Peyer's patch (tissue), 4 donors: ENCODE measurements around the gene RFX6. TPM values are rescaled to one million over a fixed set of nuclear protein-coding genes. Genes with fewer than 3 reads are reported as not detected.
"Not testable (repeated sequence)": the region's sequence is repeated elsewhere in the genome, so short reads cannot be mapped to it uniquely, and the experiment has no call there.

ENCODE experiments used
- DNase-seq, 3 donors: peaks; one replicate each; pipeline ENCODE4 v3.0.0-alpha.2; 2017 to 2019
- H3K27ac ChIP-seq, 4 donors: fragments of 200-600 bp; sonication (generic); one replicate each; pipeline ENCODE4 v1.5.1; 2016 to 2019
- H3K27me3 ChIP-seq, 2 donors: fragments of 200-600 bp; sonication (generic); one replicate each; pipeline ENCODE4 v1.5.1; 2019
- H3K36me3 ChIP-seq, 3 donors: fragments of 200-600 bp; sonication (generic); one replicate each; pipeline ENCODE4 v1.5.1; 2016 to 2019
- H3K4me1 ChIP-seq, 4 donors: fragments of 200-600 bp; sonication (generic); one replicate each; pipeline ENCODE4 v1.5.1; 2016 to 2019
- H3K4me3 ChIP-seq, 4 donors: fragments of 200-600 bp; sonication (generic); 1 replicate in 3 of 4; 2 replicates in 1 of 4; pipeline ENCODE4 v1.5.1; 2016 to 2019; ENCODE audit warnings: mild to moderate bottlenecking in 1 of 4
- H3K9me3 ChIP-seq, 4 donors: fragments of 200-600 bp; sonication (generic); one replicate each; pipeline ENCODE4 v1.5.1; 2016 to 2019; ENCODE audit warnings: mild to moderate bottlenecking in 1 of 4
- CTCF ChIP-seq, 6 experiments: fragments of 450-650 bp in 4 of 6; fragments of 200-600 bp in 2 of 6; sonication (generic) in 1 of 6; IDR thresholded peaks; one replicate each; pipeline ENCODE4 v1.5.1; 2017 to 2019; ENCODE audit warnings: antibody characterized with exemption in 6 of 6, mild to moderate bottlenecking in 3 of 6, moderate library complexity in 1 of 6
- POLR2A ChIP-seq, 2 donors: fragments of 450-650 bp; IDR thresholded peaks; one replicate each; pipeline ENCODE4 v1.5.1; 2017; ENCODE audit warnings: antibody characterized with exemption in 2 of 2, mild to moderate bottlenecking in 2 of 2, moderate library complexity in 2 of 2
- total RNA-seq, 4 donors: library from RNA; depleted of rRNA; stranded (reverse); fragments of >200 nt; gene quantifications; one replicate each; pipeline ENCODE4 v1.1.0, GENCODE V29; 2016

RFX6 gene
- total RNA-seq = 1 to 10 TPM in 3 of 4 donors, under 1 TPM in 1; 0.83 to 4.4 (median 1.9) TPM

DNA sequence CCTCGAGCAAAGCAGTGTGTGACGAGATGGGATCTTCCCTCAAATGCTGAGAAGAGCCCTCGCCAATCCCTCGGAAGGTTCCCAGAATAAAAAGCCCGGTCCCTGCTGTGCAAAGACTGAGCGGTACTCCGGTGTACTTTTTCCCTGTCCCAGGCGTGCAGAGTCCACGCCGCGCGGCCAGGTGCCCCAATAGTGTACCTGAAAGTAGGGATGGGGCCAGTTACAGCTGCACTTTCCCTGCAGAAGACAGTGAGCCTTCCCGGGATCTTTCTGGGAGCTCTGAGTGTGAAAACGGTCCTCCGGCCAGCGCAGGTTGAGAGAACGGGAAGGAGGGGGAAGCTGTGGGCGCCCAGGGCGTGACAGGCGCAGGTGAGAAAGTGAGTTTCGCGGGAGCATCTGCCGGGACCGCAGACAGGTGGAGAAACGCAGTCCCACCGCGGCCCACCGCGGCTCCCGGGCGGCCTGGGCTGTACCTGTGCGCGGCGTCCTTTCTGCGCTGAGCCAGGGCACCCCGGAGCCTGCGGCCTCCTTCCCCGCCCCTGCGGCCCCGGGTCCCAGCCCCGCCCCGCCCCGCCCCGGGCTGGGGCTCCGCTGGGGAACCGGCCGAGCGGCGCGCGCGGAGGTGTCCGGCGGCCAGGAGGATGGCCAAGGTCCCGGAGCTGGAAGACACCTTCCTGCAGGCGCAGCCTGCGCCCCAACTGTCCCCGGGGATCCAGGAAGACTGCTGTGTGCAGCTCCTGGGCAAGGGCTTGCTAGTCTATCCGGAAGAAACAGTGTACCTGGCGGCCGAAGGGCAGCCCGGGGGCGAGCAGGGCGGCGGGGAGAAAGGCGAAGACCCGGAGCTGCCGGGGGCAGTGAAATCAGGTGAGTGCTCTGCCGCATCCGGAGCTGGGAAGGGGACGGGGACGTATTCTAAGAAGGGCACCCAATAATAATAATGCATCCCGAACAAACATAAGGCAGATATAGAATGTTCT, at the start of gene RFX6:
Gene RFX6 (plus strand): TSS at position 608 of the 977 bp plus-strand sequence. CDS start 34 bp downstream, at position 642.
- Histone ChIP-seq H3K4me1 (peaks cover 0 to 14% (median 0%) of the 10 kb centered on the region in 4 donors), H3K4me3 (peak within 1 kb of the TSS in 3 of 4 donors; percentile 2 to 38 (median 30)), H3K27ac (no peak within 1 kb of the TSS), H3K27me3 (peaks cover 0 to 10% of the 10 kb centered on the region in 2 donors), H3K36me3 (no peaks in the 10 kb centered on the region), H3K9me3 (no peaks in the 10 kb centered on the region)
- TF ChIP-seq CTCF (IDR thresholded peaks at IDR 0.05) (no peak), POLR2A (IDR thresholded peaks at IDR 0.05) (no peak)
- DNase-seq = peak in 1 of 3 donors; percentile 50

- no peaks in the 10 kb centered on the region for H3K27me3 ChIP-seq
- no peak overlapping the region for H3K27ac ChIP-seq
- no peaks in the 10 kb centered on the region for H3K4me1 ChIP-seq
- no peak for TF ChIP-seq POLR2A (IDR thresholded peaks at IDR 0.05)
- TF ChIP-seq CTCF (IDR thresholded peaks at IDR 0.05) = no peak
- H3K9me3 ChIP-seq = no peaks in the 10 kb centered on the region
- no peak for DNase-seq
- H3K4me3 ChIP-seq = no peak overlapping the region
- H3K36me3 ChIP-seq = no peaks in the 10 kb centered on the region
These were observed 49.3 kb upstream of the RFX6 start for GRCh38 chr6:116827561-116828240.

GRCh38 chr6:116828983-116829382, 48.1 kb upstream of the RFX6 start, which contains the start of gene GPRC6A:
Gene GPRC6A (minus strand): TSS chr6:116829083. CDS start chr6:116829013, 70 bp downstream.
- Histone ChIP-seq H3K9me3 (no peaks in the 10 kb centered on the region), H3K4me1 (no peaks in the 10 kb centered on the region), H3K4me3 (no peak within 1 kb of the TSS), H3K27ac (no peak within 1 kb of the TSS), H3K36me3 (no peaks in the 10 kb centered on the region), H3K27me3 (no peaks in the 10 kb centered on the region)
- TF ChIP-seq CTCF (IDR thresholded peaks at IDR 0.05) (no peak), POLR2A (IDR thresholded peaks at IDR 0.05) (no peak)
- DNase-seq = no peak

- not testable (repeated sequence) for H3K4me3 ChIP-seq, H3K36me3 ChIP-seq, H3K9me3 ChIP-seq, H3K27me3 ChIP-seq, H3K27ac ChIP-seq, H3K4me1 ChIP-seq, DNase-seq
These were observed 42.5 kb upstream of the RFX6 start for GRCh38 chr6:116834526-116834925.

GRCh38 chr6:116836606-116837342, 40.3 kb upstream of the RFX6 start:
- H3K27me3 ChIP-seq = no peaks in the 10 kb centered on the region
- TF ChIP-seq POLR2A (IDR thresholded peaks at IDR 0.05) (no peak), CTCF (IDR thresholded peaks at IDR 0.05) (no peak)
- H3K4me3 ChIP-seq = no peak overlapping the region
- H3K27ac ChIP-seq = no peak overlapping the region
- no peaks in the 10 kb centered on the region for H3K4me1 ChIP-seq
- no peaks in the 10 kb centered on the region for H3K9me3 ChIP-seq
- no peaks in the 10 kb centered on the region for H3K36me3 ChIP-seq
- DNase-seq = no peak
